ENCODE measurements around the gene AZIN2.
"Not testable (repeated sequence)": the region's sequence is repeated elsewhere in the genome, so short reads cannot be mapped to it uniquely, and the experiment has no call there.

The AZIN2 gene

GRCh38 chr1:33065301-33065700 lies 15.7 kb upstream of the AZIN2 start:
- no peak overlapping the region for H3K27ac ChIP-seq (ENCODE audit: poor library complexity, severe bottlenecking)
- no peaks in the 10 kb centered on the region for H3K27me3 ChIP-seq (ENCODE audit: insufficient read depth, poor library complexity, severe bottlenecking)
- peaks cover 4% of the 10 kb centered on the region for H3K4me1 ChIP-seq (ENCODE audit: insufficient read depth, poor library complexity, severe bottlenecking)
- H3K4me3 ChIP-seq (ENCODE audit: severe bottlenecking) = no peak overlapping the region
- no peaks in the 10 kb centered on the region for H3K36me3 ChIP-seq (ENCODE audit: low read depth)
- TF ChIP-seq, protein P1, sequence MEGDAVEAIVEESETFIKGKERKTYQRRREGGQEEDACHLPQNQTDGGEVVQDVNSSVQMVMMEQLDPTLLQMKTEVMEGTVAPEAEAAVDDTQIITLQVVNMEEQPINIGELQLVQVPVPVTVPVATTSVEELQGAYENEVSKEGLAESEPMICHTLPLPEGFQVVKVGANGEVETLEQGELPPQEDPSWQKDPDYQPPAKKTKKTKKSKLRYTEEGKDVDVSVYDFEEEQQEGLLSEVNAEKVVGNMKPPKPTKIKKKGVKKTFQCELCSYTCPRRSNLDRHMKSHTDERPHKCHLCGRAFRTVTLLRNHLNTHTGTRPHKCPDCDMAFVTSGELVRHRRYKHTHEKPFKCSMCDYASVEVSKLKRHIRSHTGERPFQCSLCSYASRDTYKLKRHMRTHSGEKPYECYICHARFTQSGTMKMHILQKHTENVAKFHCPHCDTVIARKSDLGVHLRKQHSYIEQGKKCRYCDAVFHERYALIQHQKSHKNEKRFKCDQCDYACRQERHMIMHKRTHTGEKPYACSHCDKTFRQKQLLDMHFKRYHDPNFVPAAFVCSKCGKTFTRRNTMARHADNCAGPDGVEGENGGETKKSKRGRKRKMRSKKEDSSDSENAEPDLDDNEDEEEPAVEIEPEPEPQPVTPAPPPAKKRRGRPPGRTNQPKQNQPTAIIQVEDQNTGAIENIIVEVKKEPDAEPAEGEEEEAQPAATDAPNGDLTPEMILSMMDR (IDR thresholded peaks at IDR 0.05; ENCODE audit: poor library complexity, severe bottlenecking) = no peak
- peaks cover 3% of the 10 kb centered on the region for H3K9me3 ChIP-seq (ENCODE audit: severe bottlenecking)
- DNase-seq (ENCODE audit: low spot score) = no peak
- ATAC-seq (ENCODE audit: low read depth) = no peak

DNA sequence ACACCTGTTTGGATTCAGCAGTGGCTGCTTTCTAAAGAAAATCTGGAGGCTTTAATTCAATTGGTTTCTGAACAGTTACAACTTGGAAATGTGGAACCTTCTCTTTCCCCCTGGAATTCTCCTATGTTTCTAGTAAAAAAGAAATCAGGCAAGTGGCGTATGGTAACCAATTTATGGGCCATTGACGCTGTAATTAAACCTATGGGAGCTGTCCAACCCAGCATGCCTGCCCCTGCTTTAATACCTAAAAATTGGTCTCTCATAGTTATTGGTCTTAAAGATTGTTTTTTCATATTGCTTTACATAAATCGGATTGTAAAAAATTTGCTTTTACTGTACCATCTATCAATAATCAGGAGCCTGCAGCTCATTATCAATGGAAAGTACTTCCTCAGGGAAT lies 14.5 kb upstream of the AZIN2 start:
- not testable (repeated sequence) for H3K4me1 ChIP-seq (ENCODE audit: insufficient read depth, poor library complexity, severe bottlenecking); H3K27ac ChIP-seq (ENCODE audit: poor library complexity, severe bottlenecking); H3K27me3 ChIP-seq (ENCODE audit: insufficient read depth, poor library complexity, severe bottlenecking); ATAC-seq (ENCODE audit: low read depth); DNase-seq (ENCODE audit: low spot score); H3K9me3 ChIP-seq (ENCODE audit: severe bottlenecking); H3K4me3 ChIP-seq (ENCODE audit: severe bottlenecking); H3K36me3 ChIP-seq (ENCODE audit: low read depth)

- not testable (repeated sequence) for H3K27ac ChIP-seq (ENCODE audit: poor library complexity, severe bottlenecking); H3K27me3 ChIP-seq (ENCODE audit: insufficient read depth, poor library complexity, severe bottlenecking); H3K4me1 ChIP-seq (ENCODE audit: insufficient read depth, poor library complexity, severe bottlenecking); H3K9me3 ChIP-seq (ENCODE audit: severe bottlenecking); H3K4me3 ChIP-seq (ENCODE audit: severe bottlenecking); DNase-seq (ENCODE audit: low spot score); ATAC-seq (ENCODE audit: low read depth); H3K36me3 ChIP-seq (ENCODE audit: low read depth)
Observed at GRCh38 chr1:33068108-33068507, 12.8 kb upstream of the AZIN2 start.

DNA sequence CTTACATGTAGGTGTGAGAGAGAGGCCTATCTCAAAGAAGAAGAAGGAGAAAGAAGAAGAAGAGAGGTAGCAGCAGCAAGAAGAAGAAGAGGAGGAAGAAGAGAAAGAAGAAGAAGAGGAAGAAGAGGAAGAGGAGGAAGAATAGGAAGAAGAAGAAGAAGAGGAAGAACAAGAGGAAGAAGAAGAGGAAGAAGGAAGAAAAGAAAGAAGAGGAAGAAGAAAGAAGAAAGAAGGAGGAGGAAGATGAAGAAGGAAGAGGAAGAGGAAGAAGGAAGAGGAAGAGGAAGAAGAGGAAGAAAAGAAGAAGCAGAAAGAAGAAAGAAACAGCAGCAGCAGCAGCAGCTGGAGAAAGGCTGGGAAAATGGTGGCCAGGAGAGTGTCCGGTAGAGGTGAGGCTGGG lies 10.3 kb upstream of the AZIN2 start:
- DNase-seq (ENCODE audit: low spot score) (no peak), ATAC-seq (ENCODE audit: low read depth) (no peak)
- Histone ChIP-seq H3K27ac (ENCODE audit: poor library complexity, severe bottlenecking) (no peak overlapping the region), H3K4me1 (ENCODE audit: insufficient read depth, poor library complexity, severe bottlenecking) (peaks cover 4% of the 10 kb centered on the region), H3K27me3 (ENCODE audit: insufficient read depth, poor library complexity, severe bottlenecking) (no peaks in the 10 kb centered on the region), H3K9me3 (ENCODE audit: severe bottlenecking) (no peaks in the 10 kb centered on the region), H3K4me3 (ENCODE audit: severe bottlenecking) (no peak overlapping the region), H3K36me3 (ENCODE audit: low read depth) (no peaks in the 10 kb centered on the region)
- TF ChIP-seq, protein P1 (IDR thresholded peaks at IDR 0.05; ENCODE audit: poor library complexity, severe bottlenecking) = no peak

DNA sequence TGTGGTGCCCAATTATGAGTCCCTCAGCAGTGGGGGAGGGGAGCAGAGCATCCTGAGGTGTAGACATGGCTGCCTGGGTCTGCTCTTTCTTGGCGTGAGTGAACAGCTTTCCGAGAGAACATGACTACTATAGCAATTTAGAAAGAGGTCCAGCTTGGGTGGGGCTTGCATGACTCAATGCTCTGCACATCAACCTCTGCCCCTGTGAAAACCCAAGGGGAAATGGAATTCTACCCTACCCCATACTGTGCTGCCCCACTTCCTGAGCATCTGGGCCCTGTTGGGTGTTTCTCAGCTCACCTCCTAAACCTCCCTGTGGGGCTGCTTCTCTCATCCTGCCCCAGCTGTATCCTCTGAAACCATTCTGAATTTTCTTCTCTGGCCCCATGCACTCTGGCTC lies 8.2 kb upstream of the AZIN2 start:
- H3K4me1 ChIP-seq (ENCODE audit: insufficient read depth, poor library complexity, severe bottlenecking) = peaks cover 4% of the 10 kb centered on the region
- no peak overlapping the region for H3K27ac ChIP-seq (ENCODE audit: poor library complexity, severe bottlenecking)
- H3K4me3 ChIP-seq (ENCODE audit: severe bottlenecking) = no peak overlapping the region
- ATAC-seq (ENCODE audit: low read depth) (no peak), DNase-seq (ENCODE audit: low spot score) (no peak)
- no peaks in the 10 kb centered on the region for H3K36me3 ChIP-seq (ENCODE audit: low read depth)
- TF ChIP-seq, protein P1 (IDR thresholded peaks at IDR 0.05; ENCODE audit: poor library complexity, severe bottlenecking) = no peak
- no peaks in the 10 kb centered on the region for H3K27me3 ChIP-seq (ENCODE audit: insufficient read depth, poor library complexity, severe bottlenecking)
- H3K9me3 ChIP-seq (ENCODE audit: severe bottlenecking) = no peaks in the 10 kb centered on the region

DNA sequence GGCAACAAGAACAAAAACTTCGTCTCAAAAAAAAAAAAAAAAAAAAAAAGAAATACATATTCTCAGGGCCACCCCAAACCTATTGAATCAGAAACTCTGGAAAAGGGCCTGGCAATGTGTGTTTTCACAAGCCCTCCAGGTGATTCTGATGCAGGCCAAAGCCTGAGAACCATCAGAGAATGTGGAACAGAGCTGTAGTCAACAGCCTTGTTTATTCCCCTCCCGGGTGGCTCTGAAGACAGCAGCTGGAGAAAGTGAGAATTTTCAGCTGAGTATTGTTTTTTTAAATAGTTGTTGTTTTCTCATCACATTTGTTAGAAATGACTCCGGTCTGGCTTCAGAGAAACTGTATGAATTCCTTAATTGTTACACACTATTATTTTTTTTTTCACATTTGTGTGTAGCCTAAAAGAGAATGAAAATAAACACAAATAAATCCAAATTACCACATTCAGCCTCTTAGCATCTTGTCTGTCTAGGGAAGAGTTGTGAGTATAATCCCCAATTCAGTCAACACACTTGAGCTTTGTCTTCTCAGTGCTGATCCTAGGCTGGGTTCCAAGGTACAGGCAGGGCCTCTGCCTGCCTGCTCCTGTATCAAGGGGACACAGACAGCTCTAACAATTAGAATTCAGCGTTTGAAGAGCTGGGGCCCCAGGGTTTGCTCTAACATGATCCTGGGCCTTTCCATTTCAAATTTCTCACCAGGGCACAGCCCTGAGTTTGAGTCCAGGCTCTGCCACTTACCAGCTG lies 6.6 kb upstream of the AZIN2 start:
- Histone ChIP-seq H3K9me3 (ENCODE audit: severe bottlenecking) (no peaks in the 10 kb centered on the region), H3K4me1 (ENCODE audit: insufficient read depth, poor library complexity, severe bottlenecking) (no peaks in the 10 kb centered on the region), H3K27ac (ENCODE audit: poor library complexity, severe bottlenecking) (no peak overlapping the region), H3K27me3 (ENCODE audit: insufficient read depth, poor library complexity, severe bottlenecking) (no peaks in the 10 kb centered on the region), H3K4me3 (ENCODE audit: severe bottlenecking) (no peak overlapping the region), H3K36me3 (ENCODE audit: low read depth) (no peaks in the 10 kb centered on the region)
- TF ChIP-seq, protein P1 (IDR thresholded peaks at IDR 0.05; ENCODE audit: poor library complexity, severe bottlenecking) = no peak
- ATAC-seq (ENCODE audit: low read depth) (no peak), DNase-seq (ENCODE audit: low spot score) (no peak)

All from RWPE2 (cell line).